Measurements from ENCODE around the gene SLC19A1.
"Not testable (repeated sequence)": the region's sequence is repeated elsewhere in the genome, so short reads cannot be mapped to it uniquely, and the experiment has no call there.

Gene SLC19A1

GRCh38 chr21:45502006-45502345, 40.3 kb downstream of the SLC19A1 start:
- FAIRE-seq (no peak), DNase-seq (ENCODE audit: insufficient read length) (no peak)
- TF ChIP-seq POLR2AphosphoS5 (IDR thresholded peaks at IDR 0.05; ENCODE audit: low read depth, low read length) (no peak), TAF1 (IDR thresholded peaks at IDR 0.05; ENCODE audit: borderline replicate concordance, low read depth, low read length) (no peak), POLR2A (IDR thresholded peaks at IDR 0.05; ENCODE audit: low read depth, low read length) (no peak)

- FAIRE-seq; DNase-seq (ENCODE audit: insufficient read length): not testable (repeated sequence)
Measured at GRCh38 chr21:45501081-45502005, 40.9 kb downstream of the SLC19A1 start.

DNA sequence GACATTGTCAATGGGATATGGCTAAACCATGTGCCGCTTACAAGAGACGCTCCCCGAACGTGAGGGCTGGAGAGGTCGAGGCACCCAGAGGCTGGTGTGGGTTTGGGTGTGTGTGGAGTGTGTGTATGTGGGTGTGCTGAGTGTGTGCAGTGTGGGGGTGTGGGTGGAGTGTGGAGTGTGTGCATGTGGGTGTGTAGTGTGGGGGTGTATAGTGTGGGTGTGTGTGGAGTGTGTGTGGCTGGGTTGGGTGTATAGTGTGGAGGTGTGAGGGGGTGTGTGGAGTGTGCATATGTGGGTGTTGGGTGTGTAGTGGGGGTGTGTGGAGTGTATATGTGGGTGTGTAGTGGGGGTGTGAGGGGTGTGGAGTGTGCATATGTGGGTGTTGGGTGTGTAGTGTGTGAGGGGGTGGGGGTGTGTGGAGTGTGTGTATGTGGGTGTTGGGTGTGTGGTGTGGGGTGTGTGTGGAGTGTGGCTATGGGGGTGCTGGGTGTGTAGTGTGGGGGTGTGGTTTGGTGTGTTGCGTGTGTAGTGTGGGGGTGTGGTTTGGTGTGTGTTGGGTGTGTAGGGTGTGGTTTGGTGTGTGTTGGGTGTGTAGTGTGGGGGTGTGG, 42.2 kb downstream of the SLC19A1 start:
- DNase-seq (ENCODE audit: insufficient read length), result no peak
- TF ChIP-seq TAF1 (IDR thresholded peaks at IDR 0.05; ENCODE audit: borderline replicate concordance, low read depth, low read length) (no peak), POLR2A (IDR thresholded peaks at IDR 0.05; ENCODE audit: low read depth, low read length) (no peak), POLR2AphosphoS5 (IDR thresholded peaks at IDR 0.05; ENCODE audit: low read depth, low read length) (no peak)
- FAIRE-seq, result no peak

DNA sequence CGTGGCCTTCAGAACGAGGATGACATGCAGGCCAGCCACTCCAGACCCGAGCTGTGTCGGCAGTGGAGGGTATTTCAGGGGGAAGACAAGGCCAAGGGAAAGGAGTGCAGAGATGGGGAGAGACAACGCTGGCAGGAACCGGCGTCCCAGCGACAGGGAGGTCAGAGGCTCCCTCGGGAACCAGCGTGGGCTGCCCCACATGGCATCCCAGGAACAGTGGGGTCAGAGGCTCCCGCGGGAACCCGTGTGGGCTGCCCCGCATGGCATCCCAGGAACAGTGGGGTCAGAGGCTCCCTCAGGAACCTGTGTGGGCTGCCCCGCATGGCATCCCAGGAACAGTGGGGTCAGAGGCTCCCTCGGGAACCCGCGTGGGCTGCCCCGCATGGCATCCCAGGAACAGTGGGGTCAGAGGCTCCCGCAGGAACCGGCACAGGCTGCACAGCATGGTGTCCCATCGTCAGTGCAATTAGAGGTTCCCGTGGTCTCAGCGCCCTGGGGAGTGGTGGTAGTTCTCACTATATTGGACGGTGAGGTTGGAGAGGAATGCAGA, 43.0 kb downstream of the SLC19A1 start:
- no peak for FAIRE-seq
- TF ChIP-seq TAF1 (IDR thresholded peaks at IDR 0.05; ENCODE audit: borderline replicate concordance, low read depth, low read length), result no peak
- TF ChIP-seq POLR2A (IDR thresholded peaks at IDR 0.05; ENCODE audit: low read depth, low read length), result no peak
- TF ChIP-seq POLR2AphosphoS5 (IDR thresholded peaks at IDR 0.05; ENCODE audit: low read depth, low read length), result no peak

GRCh38 chr21:45498646-45499000, 43.6 kb downstream of the SLC19A1 start:
- FAIRE-seq, result no peak
- TF ChIP-seq POLR2AphosphoS5 (IDR thresholded peaks at IDR 0.05; ENCODE audit: low read depth, low read length) (no peak), TAF1 (IDR thresholded peaks at IDR 0.05; ENCODE audit: borderline replicate concordance, low read depth, low read length) (no peak), POLR2A (IDR thresholded peaks at IDR 0.05; ENCODE audit: low read depth, low read length) (no peak)
- DNase-seq (ENCODE audit: insufficient read length), result no peak

More for the DNA sequence above, 43.0 kb downstream of the SLC19A1 start:
- DNase-seq (ENCODE audit: insufficient read length), result no peak

GRCh38 chr21:45497846-45498645, 44.2 kb downstream of the SLC19A1 start:
- FAIRE-seq, result no peak
- no peak for DNase-seq (ENCODE audit: insufficient read length)
- TF ChIP-seq POLR2A (IDR thresholded peaks at IDR 0.05; ENCODE audit: low read depth, low read length), result no peak
- no peak for TF ChIP-seq POLR2AphosphoS5 (IDR thresholded peaks at IDR 0.05; ENCODE audit: low read depth, low read length)
- no peak for TF ChIP-seq TAF1 (IDR thresholded peaks at IDR 0.05; ENCODE audit: borderline replicate concordance, low read depth, low read length)

DNA sequence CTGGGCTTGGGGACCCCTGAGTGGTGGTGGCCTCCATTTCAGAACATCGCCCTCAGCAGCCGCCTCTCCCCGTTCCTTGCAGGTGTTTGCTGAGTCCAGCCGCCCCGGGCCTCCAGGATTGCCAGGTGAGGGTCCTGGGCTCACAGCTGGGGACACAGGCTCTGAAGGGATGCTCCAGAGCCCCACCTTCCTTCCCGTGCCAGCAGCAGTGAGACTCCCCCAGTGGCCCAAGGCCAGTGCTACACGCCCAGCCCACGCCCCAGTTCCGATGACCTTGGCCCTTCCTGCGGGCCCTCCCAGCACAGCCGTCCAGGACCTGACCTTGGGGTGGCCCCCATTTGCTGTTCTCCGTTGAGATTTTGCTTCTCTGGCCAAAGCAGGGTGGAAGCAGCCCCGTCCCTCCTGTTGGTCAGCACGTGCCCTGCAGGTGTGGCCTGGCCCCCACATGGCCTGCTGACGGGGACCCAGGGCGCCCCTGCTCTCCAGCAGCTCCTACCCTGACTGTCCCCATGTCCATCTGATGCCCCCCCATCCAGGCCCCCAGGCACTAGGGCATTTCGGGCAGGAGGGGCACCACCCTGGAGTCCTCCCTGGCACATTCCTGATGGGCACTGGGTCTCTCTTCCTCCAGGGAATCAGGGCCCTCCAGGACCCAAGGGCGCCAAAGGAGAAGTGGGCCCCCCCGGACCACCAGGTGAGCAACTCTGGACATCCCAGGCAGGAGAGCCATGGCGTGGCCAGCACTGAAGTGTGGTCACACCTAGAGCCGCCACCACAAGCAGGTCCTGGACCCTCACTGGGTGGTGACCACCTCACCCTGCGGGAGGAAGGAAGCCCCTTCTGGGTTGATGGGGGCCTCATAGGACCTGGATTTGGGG, 45.0 kb downstream of the SLC19A1 start:
- DNase-seq (ENCODE audit: insufficient read length) (no peak), FAIRE-seq (no peak)
- TF ChIP-seq POLR2AphosphoS5 (IDR thresholded peaks at IDR 0.05; ENCODE audit: low read depth, low read length) (no peak), TAF1 (IDR thresholded peaks at IDR 0.05; ENCODE audit: borderline replicate concordance, low read depth, low read length) (no peak), POLR2A (IDR thresholded peaks at IDR 0.05; ENCODE audit: low read depth, low read length) (no peak)

DNA sequence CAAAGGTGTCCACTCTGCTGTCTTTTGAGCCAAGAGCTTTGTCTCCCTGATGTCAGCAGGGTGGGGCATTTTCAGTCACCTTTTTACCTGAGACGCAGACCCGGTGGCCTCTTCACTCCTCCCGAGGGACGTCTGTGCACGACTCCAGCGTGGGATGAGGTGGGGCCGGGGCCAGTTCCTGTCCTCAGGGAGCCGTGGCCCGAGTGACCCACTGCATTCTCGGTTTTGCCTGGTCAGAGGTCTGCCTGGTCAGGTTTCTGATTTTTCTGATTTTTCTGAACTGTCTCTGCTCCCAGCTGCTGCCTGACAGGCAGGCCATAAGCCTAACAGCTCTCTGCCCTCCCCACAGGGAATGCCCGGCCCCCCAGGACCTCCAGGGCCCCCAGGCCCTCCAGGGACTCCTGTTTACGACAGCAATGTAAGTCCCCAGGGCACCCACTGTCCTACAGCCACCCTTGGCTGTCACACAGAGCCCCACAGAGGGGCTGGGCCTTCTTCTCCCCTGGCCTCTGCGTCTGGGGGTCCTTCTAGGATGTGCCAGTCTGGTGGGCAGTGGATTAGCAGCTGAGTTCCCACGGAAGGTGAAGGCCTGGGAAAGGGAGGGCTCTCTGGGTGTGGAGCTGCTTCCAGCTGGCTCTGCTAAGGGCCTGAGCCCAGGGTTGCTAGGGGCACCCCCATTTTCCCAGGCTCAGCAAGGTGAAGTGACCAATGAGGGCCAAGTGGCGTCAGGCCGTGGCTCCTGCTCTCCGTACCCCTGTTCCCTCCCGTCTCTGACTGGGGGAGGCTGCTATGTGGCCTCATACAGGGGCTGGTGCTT, 45.9 kb downstream of the SLC19A1 start:
- DNase-seq (ENCODE audit: insufficient read length), result no peak
- no peak for FAIRE-seq
- TF ChIP-seq TAF1 (IDR thresholded peaks at IDR 0.05; ENCODE audit: borderline replicate concordance, low read depth, low read length) (no peak), POLR2AphosphoS5 (IDR thresholded peaks at IDR 0.05; ENCODE audit: low read depth, low read length) (no peak), POLR2A (IDR thresholded peaks at IDR 0.05; ENCODE audit: low read depth, low read length) (no peak)

GRCh38 chr21:45494851-45495680, 47.2 kb downstream of the SLC19A1 start:
- DNase-seq (ENCODE audit: insufficient read length), result no peak
- no peak for TF ChIP-seq POLR2A (IDR thresholded peaks at IDR 0.05; ENCODE audit: low read depth, low read length)
- TF ChIP-seq TAF1 (IDR thresholded peaks at IDR 0.05; ENCODE audit: borderline replicate concordance, low read depth, low read length), result no peak
- TF ChIP-seq POLR2AphosphoS5 (IDR thresholded peaks at IDR 0.05; ENCODE audit: low read depth, low read length), result no peak
- no peak for FAIRE-seq
